ENCODE measurements around the gene SPATA19. TPM values are rescaled to one million over a fixed set of nuclear protein-coding genes. Genes with fewer than 3 reads are reported as not detected.

SPATA19 gene
- total RNA-seq, 1 donor from 2014 or later: not detected

DNA sequence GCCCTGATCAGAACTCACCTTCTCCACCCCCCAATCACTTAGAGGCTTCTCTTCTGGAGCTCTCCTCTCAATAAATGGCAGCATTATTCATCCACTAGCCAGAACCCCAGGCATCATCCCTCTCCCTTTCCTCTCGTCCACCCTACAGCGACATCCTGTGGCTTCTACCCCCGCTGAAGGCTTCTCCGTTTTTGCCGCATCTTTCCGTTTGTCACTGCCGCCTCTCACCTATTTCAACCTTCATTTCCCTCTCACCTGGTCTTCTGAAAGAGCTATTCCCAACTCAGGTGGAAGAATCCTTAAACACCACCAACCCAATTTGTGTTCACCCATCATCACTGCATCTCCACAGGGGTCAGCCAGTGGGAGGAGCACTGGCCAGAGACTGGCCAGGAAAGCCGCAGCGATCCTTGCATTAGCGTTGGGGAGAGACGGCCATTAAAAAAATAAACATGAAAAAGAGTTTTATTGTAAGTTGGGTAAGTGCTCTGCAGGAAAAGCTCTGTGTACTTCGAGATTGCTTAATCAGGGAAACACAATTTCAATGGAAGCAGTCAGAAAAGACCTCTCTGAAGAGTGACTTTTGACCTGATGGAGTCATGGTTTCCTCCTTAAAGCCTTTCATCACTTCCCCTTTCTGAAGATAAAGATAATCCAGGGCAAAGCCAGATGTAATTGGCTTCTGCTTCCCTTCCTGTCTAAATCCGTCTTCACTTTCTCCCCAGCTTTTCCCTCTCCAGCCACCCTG is 36.7 kb downstream of the SPATA19 start:
- Mint-ChIP-seq H3K27ac (no peak overlapping the region), H3K27me3 (peaks cover 15% of the 10 kb centered on the region), H3K36me3 (no peaks in the 10 kb centered on the region), H3K4me3 (no peak overlapping the region), H3K9me3 (no peaks in the 10 kb centered on the region), H3K4me1 (ENCODE audit: unreplicated experiment) (peaks cover 14% of the 10 kb centered on the region)
- TF ChIP-seq CTCF (conservative IDR thresholded peaks at IDR 0.05): no peak
- DNase-seq (ENCODE audit: extremely low spot score, unreplicated experiment): no peak

- Mint-ChIP-seq H3K36me3 (no peaks in the 10 kb centered on the region), H3K27me3 (peaks cover 12% of the 10 kb centered on the region), H3K9me3 (no peaks in the 10 kb centered on the region), H3K4me3 (no peak overlapping the region), H3K27ac (no peak overlapping the region), H3K4me1 (ENCODE audit: unreplicated experiment) (peaks cover 8% of the 10 kb centered on the region)
- DNase-seq (ENCODE audit: extremely low spot score, unreplicated experiment): no peak
- TF ChIP-seq CTCF (conservative IDR thresholded peaks at IDR 0.05): no peak
Observed at GRCh38 chr11:133803026-133803425, 42.3 kb downstream of the SPATA19 start.

GRCh38 chr11:133801356-133801755 is 44.0 kb downstream of the SPATA19 start:
- Mint-ChIP-seq H3K4me3 (no peak overlapping the region), H3K27ac (no peak overlapping the region), H3K9me3 (no peaks in the 10 kb centered on the region), H3K4me1 (ENCODE audit: unreplicated experiment) (no peaks in the 10 kb centered on the region), H3K36me3 (no peaks in the 10 kb centered on the region), H3K27me3 (peaks cover 17% of the 10 kb centered on the region)
- TF ChIP-seq CTCF (conservative IDR thresholded peaks at IDR 0.05): no peak
- DNase-seq (ENCODE audit: extremely low spot score, unreplicated experiment): no peak

- H3K27ac Mint-ChIP-seq: no peak overlapping the region
- H3K9me3 Mint-ChIP-seq: no peaks in the 10 kb centered on the region
- no peak for TF ChIP-seq CTCF (conservative IDR thresholded peaks at IDR 0.05)
- no peak for DNase-seq (ENCODE audit: extremely low spot score, unreplicated experiment)
- H3K4me1 Mint-ChIP-seq (ENCODE audit: unreplicated experiment): no peaks in the 10 kb centered on the region
- no peak overlapping the region for H3K4me3 Mint-ChIP-seq
- no peaks in the 10 kb centered on the region for H3K36me3 Mint-ChIP-seq
- H3K27me3 Mint-ChIP-seq: peaks cover 14% of the 10 kb centered on the region
Observed at GRCh38 chr11:133800666-133801065, 44.6 kb downstream of the SPATA19 start.

DNA sequence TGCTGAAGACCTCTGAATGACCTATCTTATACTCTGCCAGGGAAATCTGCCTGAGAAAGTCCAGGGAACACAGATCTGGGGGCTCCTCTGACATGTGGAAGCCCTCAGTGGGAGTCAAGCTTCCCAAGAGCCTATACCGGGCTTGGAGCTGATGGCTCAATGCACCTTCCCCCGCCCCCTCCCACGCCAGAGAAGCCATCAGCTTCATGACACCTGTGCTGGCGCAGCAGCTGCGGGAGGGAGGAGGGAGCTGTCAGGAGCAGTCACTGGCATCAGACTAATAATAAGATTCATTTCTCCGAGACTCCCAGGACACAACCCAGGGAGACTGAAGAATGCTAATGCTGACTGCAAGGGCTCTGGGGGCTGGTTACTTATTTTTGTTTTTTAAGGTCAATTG is 47.8 kb downstream of the SPATA19 start:
- peaks cover 23% of the 10 kb centered on the region for H3K27me3 Mint-ChIP-seq
- H3K27ac Mint-ChIP-seq: no peak overlapping the region
- DNase-seq (ENCODE audit: extremely low spot score, unreplicated experiment): no peak
- H3K9me3 Mint-ChIP-seq: peaks cover 11% of the 10 kb centered on the region
- no peaks in the 10 kb centered on the region for H3K36me3 Mint-ChIP-seq
- no peak overlapping the region for H3K4me3 Mint-ChIP-seq
- H3K4me1 Mint-ChIP-seq (ENCODE audit: unreplicated experiment): no peaks in the 10 kb centered on the region
- no peak for TF ChIP-seq CTCF (conservative IDR thresholded peaks at IDR 0.05)
